Keratinocyte (primary cell): ENCODE measurements around the gene GP9.

Experiments
- EZH2 ChIP-seq: IDR thresholded peaks from one replicate; pipeline ENCODE4 v1.6.1; 2012; ENCODE audit warnings: inconsistent platforms, mild to moderate bottlenecking, low read length, moderate library complexity
- TF ChIP-seq, protein P1 (sequence below), 3 experiments: IDR thresholded peaks in 1 of 3; conservative IDR thresholded peaks in 1 of 3; optimal IDR thresholded peaks in 1 of 3; 2 replicates in 2 of 3; 3 replicates in 1 of 3; pipeline versions ENCODE3 to v1.5.1; 2011; ENCODE audit warnings: low read length in 3 of 3, mild to moderate bottlenecking in 3 of 3, moderate library complexity in 2 of 3, control low read depth in 1 of 3, inconsistent platforms in 1 of 3; ENCODE audit not compliant: insufficient read depth in 2 of 3; ENCODE audit errors: extremely low read depth in 1 of 3

- TF ChIP-seq, protein P1, sequence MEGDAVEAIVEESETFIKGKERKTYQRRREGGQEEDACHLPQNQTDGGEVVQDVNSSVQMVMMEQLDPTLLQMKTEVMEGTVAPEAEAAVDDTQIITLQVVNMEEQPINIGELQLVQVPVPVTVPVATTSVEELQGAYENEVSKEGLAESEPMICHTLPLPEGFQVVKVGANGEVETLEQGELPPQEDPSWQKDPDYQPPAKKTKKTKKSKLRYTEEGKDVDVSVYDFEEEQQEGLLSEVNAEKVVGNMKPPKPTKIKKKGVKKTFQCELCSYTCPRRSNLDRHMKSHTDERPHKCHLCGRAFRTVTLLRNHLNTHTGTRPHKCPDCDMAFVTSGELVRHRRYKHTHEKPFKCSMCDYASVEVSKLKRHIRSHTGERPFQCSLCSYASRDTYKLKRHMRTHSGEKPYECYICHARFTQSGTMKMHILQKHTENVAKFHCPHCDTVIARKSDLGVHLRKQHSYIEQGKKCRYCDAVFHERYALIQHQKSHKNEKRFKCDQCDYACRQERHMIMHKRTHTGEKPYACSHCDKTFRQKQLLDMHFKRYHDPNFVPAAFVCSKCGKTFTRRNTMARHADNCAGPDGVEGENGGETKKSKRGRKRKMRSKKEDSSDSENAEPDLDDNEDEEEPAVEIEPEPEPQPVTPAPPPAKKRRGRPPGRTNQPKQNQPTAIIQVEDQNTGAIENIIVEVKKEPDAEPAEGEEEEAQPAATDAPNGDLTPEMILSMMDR (optimal IDR thresholded peaks at IDR 0.05 in 1 of 3, IDR thresholded peaks at IDR 0.05 in 1 of 3, conservative IDR thresholded peaks at IDR 0.05 in 1 of 3; ENCODE audit: extremely low read depth in 1 of 3, insufficient read depth in 2 of 3, low read length in 3 of 3), result no peak
- TF ChIP-seq EZH2, result no peak
These were observed 41.0 kb downstream of the GP9 start for GRCh38 chr3:129101370-129102138.
